Activated T-helper 17 cell treated with anti-CD3 and anti-CD28 coated beads, Interleukin-2, amount 50 U/mL, for 72 hours (primary cell): ENCODE measurements around the gene ZNF407. TPM values are rescaled to one million over a fixed set of nuclear protein-coding genes. Genes with fewer than 3 reads are reported as not detected.

Experiments used
- ATAC-seq: fragments of 150-1000 bp; cut with Tn5 transposase; replicated peaks from 2 replicates; pipeline ENCODE4 v1.10.0; 2021; ENCODE audit warnings: mild to moderate bottlenecking, moderate library complexity
- H3K27ac Mint-ChIP-seq: one replicate; pipeline ENCODE4 v1.8.0; 2022; ENCODE audit warnings: mixed read lengths
- H3K27me3 Mint-ChIP-seq: one replicate; pipeline ENCODE4 v1.8.0; 2022; ENCODE audit warnings: mixed read lengths
- H3K36me3 Mint-ChIP-seq: one replicate; pipeline ENCODE4 v1.8.0; 2022; ENCODE audit warnings: low read depth, mild to moderate bottlenecking, mixed read lengths
- H3K4me1 Mint-ChIP-seq: one replicate; pipeline ENCODE4 v1.8.0; 2022; ENCODE audit warnings: mixed read lengths
- H3K4me3 Mint-ChIP-seq: one replicate; pipeline ENCODE4 v1.8.0; 2022; ENCODE audit warnings: mild to moderate bottlenecking, mixed read lengths
- H3K9me3 Mint-ChIP-seq: one replicate; pipeline ENCODE4 v1.8.0; 2022; ENCODE audit warnings: mixed read lengths
- total RNA-seq, 2 donors: library from RNA; stranded (reverse); gene quantifications; one replicate each; pipeline ENCODE4 v1.2.3, GENCODE V29; 2022

ZNF407 gene
- total RNA-seq, 2 donors from 2014 or later = 17.9 to 22.5 TPM

- Mint-ChIP-seq H3K4me1 (peaks cover 5% of the 10 kb centered on the region), H3K27me3 (no peaks in the 10 kb centered on the region), H3K4me3 (no peak overlapping the region), H3K36me3 (no peaks in the 10 kb centered on the region), H3K27ac (no peak overlapping the region), H3K9me3 (no peaks in the 10 kb centered on the region)
- no peak for ATAC-seq
These were observed 445.8 kb downstream of the ZNF407 start for GRCh38 chr18:75043478-75043877.

GRCh38 chr18:75044296-75044695, 446.6 kb downstream of the ZNF407 start:
- no peaks in the 10 kb centered on the region for H3K36me3 Mint-ChIP-seq
- no peak overlapping the region for H3K4me3 Mint-ChIP-seq

GRCh38 chr18:75044791-75045190, 447.1 kb downstream of the ZNF407 start:
- H3K4me3 Mint-ChIP-seq = no peak overlapping the region
- H3K27me3 Mint-ChIP-seq = no peaks in the 10 kb centered on the region
- H3K4me1 Mint-ChIP-seq = peaks cover 5% of the 10 kb centered on the region
- H3K27ac Mint-ChIP-seq = no peak overlapping the region
- no peaks in the 10 kb centered on the region for H3K36me3 Mint-ChIP-seq
- no peak for ATAC-seq
- H3K9me3 Mint-ChIP-seq = no peaks in the 10 kb centered on the region

More at GRCh38 chr18:75044296-75044695, 446.6 kb downstream of the ZNF407 start:
- Mint-ChIP-seq H3K27ac (no peak overlapping the region), H3K4me1 (peaks cover 5% of the 10 kb centered on the region), H3K9me3 (no peaks in the 10 kb centered on the region), H3K27me3 (no peaks in the 10 kb centered on the region)
- ATAC-seq = no peak

GRCh38 chr18:75045272-75045671, 447.6 kb downstream of the ZNF407 start:
- H3K27ac Mint-ChIP-seq = no peak overlapping the region
- ATAC-seq = no peak
- no peak overlapping the region for H3K4me3 Mint-ChIP-seq

GRCh38 chr18:75047240-75047961, 449.7 kb downstream of the ZNF407 start:
- Mint-ChIP-seq H3K27ac (no peak overlapping the region), H3K4me3 (no peak overlapping the region), H3K4me1 (no peaks in the 10 kb centered on the region), H3K9me3 (no peaks in the 10 kb centered on the region), H3K27me3 (no peaks in the 10 kb centered on the region), H3K36me3 (no peaks in the 10 kb centered on the region)
- ATAC-seq = no peak

More at GRCh38 chr18:75045272-75045671, 447.6 kb downstream of the ZNF407 start:
- no peaks in the 10 kb centered on the region for H3K36me3 Mint-ChIP-seq
- peaks cover 5% of the 10 kb centered on the region for H3K4me1 Mint-ChIP-seq
- H3K9me3 Mint-ChIP-seq = no peaks in the 10 kb centered on the region
- no peaks in the 10 kb centered on the region for H3K27me3 Mint-ChIP-seq

GRCh38 chr18:75048776-75049454, 451.2 kb downstream of the ZNF407 start:
- no peak overlapping the region for H3K27ac Mint-ChIP-seq
- H3K36me3 Mint-ChIP-seq = no peaks in the 10 kb centered on the region
- H3K9me3 Mint-ChIP-seq = no peaks in the 10 kb centered on the region
- H3K27me3 Mint-ChIP-seq = no peaks in the 10 kb centered on the region
- H3K4me1 Mint-ChIP-seq = no peaks in the 10 kb centered on the region
- ATAC-seq = no peak
- no peak overlapping the region for H3K4me3 Mint-ChIP-seq

GRCh38 chr18:75049455-75049789, 451.8 kb downstream of the ZNF407 start:
- no peaks in the 10 kb centered on the region for H3K27me3 Mint-ChIP-seq
- ATAC-seq = no peak
- H3K4me1 Mint-ChIP-seq = no peaks in the 10 kb centered on the region

GRCh38 chr18:75051757-75052156, 454.1 kb downstream of the ZNF407 start:
- no peak for ATAC-seq
- H3K36me3 Mint-ChIP-seq = no peaks in the 10 kb centered on the region
- no peak overlapping the region for H3K27ac Mint-ChIP-seq
- no peaks in the 10 kb centered on the region for H3K27me3 Mint-ChIP-seq
- no peaks in the 10 kb centered on the region for H3K4me1 Mint-ChIP-seq
- no peak overlapping the region for H3K4me3 Mint-ChIP-seq
- no peaks in the 10 kb centered on the region for H3K9me3 Mint-ChIP-seq

More at GRCh38 chr18:75049455-75049789, 451.8 kb downstream of the ZNF407 start:
- Mint-ChIP-seq H3K36me3 (no peaks in the 10 kb centered on the region), H3K9me3 (no peaks in the 10 kb centered on the region), H3K4me3 (no peak overlapping the region), H3K27ac (no peak overlapping the region)

GRCh38 chr18:75052475-75052874, 454.8 kb downstream of the ZNF407 start:
- H3K36me3 Mint-ChIP-seq = no peaks in the 10 kb centered on the region
- H3K27me3 Mint-ChIP-seq = no peaks in the 10 kb centered on the region
- no peak overlapping the region for H3K27ac Mint-ChIP-seq
- no peaks in the 10 kb centered on the region for H3K4me1 Mint-ChIP-seq
- no peaks in the 10 kb centered on the region for H3K9me3 Mint-ChIP-seq
- ATAC-seq = no peak
- H3K4me3 Mint-ChIP-seq = no peak overlapping the region

GRCh38 chr18:75053028-75053629, 455.5 kb downstream of the ZNF407 start:
- no peaks in the 10 kb centered on the region for H3K4me1 Mint-ChIP-seq
- no peaks in the 10 kb centered on the region for H3K9me3 Mint-ChIP-seq
- no peak overlapping the region for H3K27ac Mint-ChIP-seq
- no peaks in the 10 kb centered on the region for H3K36me3 Mint-ChIP-seq
- ATAC-seq = no peak
- H3K27me3 Mint-ChIP-seq = no peaks in the 10 kb centered on the region
- H3K4me3 Mint-ChIP-seq = no peak overlapping the region

- no peaks in the 10 kb centered on the region for H3K9me3 Mint-ChIP-seq
- no peaks in the 10 kb centered on the region for H3K27me3 Mint-ChIP-seq
- ATAC-seq = no peak
- H3K4me3 Mint-ChIP-seq = no peak overlapping the region
- H3K36me3 Mint-ChIP-seq = no peaks in the 10 kb centered on the region
- H3K27ac Mint-ChIP-seq = no peak overlapping the region
- H3K4me1 Mint-ChIP-seq = no peaks in the 10 kb centered on the region
These were observed 456.4 kb downstream of the ZNF407 start for GRCh38 chr18:75054046-75054445.

- Mint-ChIP-seq H3K27me3 (no peaks in the 10 kb centered on the region), H3K36me3 (no peaks in the 10 kb centered on the region), H3K4me1 (no peaks in the 10 kb centered on the region), H3K9me3 (no peaks in the 10 kb centered on the region), H3K4me3 (no peak overlapping the region), H3K27ac (no peak overlapping the region)
- ATAC-seq = no peak
These were observed 456.9 kb downstream of the ZNF407 start for GRCh38 chr18:75054611-75055010.

- Mint-ChIP-seq H3K27ac (no peak overlapping the region), H3K36me3 (no peaks in the 10 kb centered on the region), H3K4me1 (no peaks in the 10 kb centered on the region), H3K27me3 (no peaks in the 10 kb centered on the region), H3K9me3 (no peaks in the 10 kb centered on the region), H3K4me3 (no peak overlapping the region)
- no peak for ATAC-seq
These were observed 459.7 kb downstream of the ZNF407 start for GRCh38 chr18:75057169-75057960.

GRCh38 chr18:75060185-75060584, 462.5 kb downstream of the ZNF407 start:
- no peak for ATAC-seq
- no peaks in the 10 kb centered on the region for H3K4me1 Mint-ChIP-seq
- no peak overlapping the region for H3K4me3 Mint-ChIP-seq
- no peak overlapping the region for H3K27ac Mint-ChIP-seq
- no peaks in the 10 kb centered on the region for H3K27me3 Mint-ChIP-seq
- no peaks in the 10 kb centered on the region for H3K9me3 Mint-ChIP-seq
- no peaks in the 10 kb centered on the region for H3K36me3 Mint-ChIP-seq
